ENCODE data around the gene TUBB3.
"Not testable (repeated sequence)": the region's sequence is repeated elsewhere in the genome, so short reads cannot be mapped to it uniquely, and the experiment has no call there.

Gene TUBB3

GRCh38 chr16:89909777-89910716, 13.1 kb upstream of the TUBB3 start:
- peaks cover 70% of the 10 kb centered on the region for H3K36me3 Mint-ChIP-seq
- peaks cover 25% of the 10 kb centered on the region for H3K4me1 Mint-ChIP-seq
- no peak overlapping the region for H3K27ac Mint-ChIP-seq
- no peaks in the 10 kb centered on the region for H3K9me3 Mint-ChIP-seq
- H3K4me3 Mint-ChIP-seq, result no peak overlapping the region
- peak; percentile 80 for ATAC-seq
- no peaks in the 10 kb centered on the region for H3K27me3 Mint-ChIP-seq

- Mint-ChIP-seq H3K27me3 (no peaks in the 10 kb centered on the region), H3K27ac (no peak overlapping the region), H3K4me1 (peaks cover 25% of the 10 kb centered on the region), H3K4me3 (no peak overlapping the region), H3K9me3 (no peaks in the 10 kb centered on the region), H3K36me3 (peaks cover 63% of the 10 kb centered on the region)
- ATAC-seq, result no peak
These were observed 12.3 kb upstream of the TUBB3 start for GRCh38 chr16:89910717-89911354.

GRCh38 chr16:89911375-89911774, 11.8 kb upstream of the TUBB3 start:
- H3K36me3 Mint-ChIP-seq, result peaks cover 57% of the 10 kb centered on the region
- no peaks in the 10 kb centered on the region for H3K27me3 Mint-ChIP-seq

DNA sequence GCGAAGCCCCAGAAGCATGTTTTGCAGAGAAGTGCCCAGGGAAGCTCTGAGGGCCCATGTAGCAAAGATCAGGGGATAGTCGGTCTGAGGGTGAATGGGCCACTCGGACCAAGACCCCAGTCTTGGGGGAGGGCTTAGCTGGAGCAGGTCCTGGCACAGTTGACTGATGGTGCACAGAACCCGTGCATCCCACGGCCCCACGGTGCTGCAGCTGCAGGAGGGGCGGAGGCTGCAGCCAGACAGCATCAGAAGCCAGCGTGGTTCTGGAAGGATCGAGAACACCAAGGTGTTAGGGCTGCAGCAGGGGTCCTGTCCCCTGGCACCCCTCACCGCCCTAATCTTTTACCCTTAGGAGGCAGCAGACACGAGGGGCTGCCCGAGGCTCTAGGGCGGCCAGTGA, 11.0 kb upstream of the TUBB3 start:
- Mint-ChIP-seq H3K36me3 (peaks cover 49% of the 10 kb centered on the region), H3K27me3 (no peaks in the 10 kb centered on the region), H3K4me3 (no peak overlapping the region), H3K27ac (no peak overlapping the region), H3K4me1 (peaks cover 25% of the 10 kb centered on the region), H3K9me3 (no peaks in the 10 kb centered on the region)
- no peak for ATAC-seq

More at GRCh38 chr16:89911375-89911774, 11.8 kb upstream of the TUBB3 start:
- H3K4me1 Mint-ChIP-seq, result peaks cover 25% of the 10 kb centered on the region
- no peak overlapping the region for H3K4me3 Mint-ChIP-seq
- no peak overlapping the region for H3K27ac Mint-ChIP-seq
- H3K9me3 Mint-ChIP-seq, result no peaks in the 10 kb centered on the region
- ATAC-seq, result no peak

DNA sequence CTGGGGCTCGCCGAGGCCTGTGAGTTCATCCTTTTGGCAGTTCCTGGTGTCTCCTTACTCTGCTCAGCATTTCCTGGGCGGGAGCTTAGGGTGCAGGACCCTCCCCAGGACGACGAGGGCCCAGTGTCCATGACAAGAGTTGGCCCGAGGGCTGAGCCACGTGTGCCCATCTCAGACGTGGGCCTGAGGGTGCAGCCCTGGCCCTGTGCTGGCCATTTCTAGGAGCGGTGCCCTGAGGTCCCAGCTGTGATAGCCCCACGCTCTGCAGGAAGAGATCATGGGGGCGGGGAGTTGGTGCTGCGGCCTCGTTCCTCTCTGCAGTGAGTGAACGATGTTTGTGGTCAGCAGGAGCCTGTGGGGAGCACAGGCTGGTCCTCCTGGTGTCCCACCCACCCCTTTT, 10.5 kb upstream of the TUBB3 start:
- peaks cover 49% of the 10 kb centered on the region for H3K36me3 Mint-ChIP-seq
- no peak overlapping the region for H3K27ac Mint-ChIP-seq
- no peaks in the 10 kb centered on the region for H3K9me3 Mint-ChIP-seq
- no peak overlapping the region for H3K4me3 Mint-ChIP-seq
- H3K4me1 Mint-ChIP-seq, result peaks cover 27% of the 10 kb centered on the region
- no peaks in the 10 kb centered on the region for H3K27me3 Mint-ChIP-seq
- ATAC-seq, result no peak

DNA sequence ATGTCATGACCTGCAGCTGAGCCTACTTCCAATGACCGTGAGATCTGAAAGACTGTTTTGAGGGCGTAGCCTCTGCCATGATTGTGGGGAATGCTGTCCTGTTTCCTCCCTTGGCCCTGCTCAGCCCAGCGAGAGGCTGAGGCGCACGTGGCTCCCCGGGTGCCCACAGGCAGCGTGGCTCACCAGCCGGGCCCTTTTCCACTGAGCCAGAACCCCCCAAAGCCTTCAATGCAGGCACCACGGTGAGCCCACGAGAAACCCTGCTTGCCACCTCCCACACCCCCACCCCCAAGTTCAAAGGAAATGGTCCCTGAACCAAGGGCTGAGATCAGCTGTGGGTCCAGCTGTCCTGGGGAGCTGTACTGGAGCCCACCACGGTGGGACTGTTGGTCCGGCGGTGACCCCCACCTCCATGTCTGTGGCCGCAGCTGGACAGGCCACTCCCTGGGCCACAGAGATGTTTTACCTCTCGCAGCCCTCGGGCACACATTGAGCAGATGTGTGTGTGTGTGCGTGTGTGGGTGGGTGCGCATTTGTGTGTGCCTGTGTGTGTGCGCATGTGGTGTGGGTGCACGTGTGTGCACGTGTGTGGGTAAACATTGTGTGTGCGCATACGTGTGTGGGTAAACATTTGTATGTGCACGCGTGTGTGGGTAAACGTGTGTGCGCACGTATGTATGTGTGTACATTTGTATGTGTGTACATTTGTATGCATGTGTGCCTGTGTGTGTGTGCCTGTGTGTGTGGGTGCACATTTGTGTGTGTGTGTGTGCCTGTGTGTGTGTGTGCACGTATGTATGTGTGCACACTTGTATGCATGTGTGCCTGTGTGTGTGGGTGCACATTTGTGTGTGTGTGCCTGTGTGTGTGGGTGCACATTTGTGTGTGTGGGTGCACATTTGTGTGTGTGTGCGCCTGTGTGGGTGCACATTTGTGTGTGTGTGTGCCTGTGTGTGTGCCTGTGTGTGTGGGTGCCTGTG, 9.4 kb upstream of the TUBB3 start:
- ATAC-seq, result no peak
- Mint-ChIP-seq H3K27ac (no peak overlapping the region), H3K4me3 (no peak overlapping the region), H3K27me3 (peaks cover 5% of the 10 kb centered on the region), H3K9me3 (no peaks in the 10 kb centered on the region), H3K36me3 (peaks cover 40% of the 10 kb centered on the region), H3K4me1 (peaks cover 33% of the 10 kb centered on the region)

GRCh38 chr16:89914642-89915285, 8.4 kb upstream of the TUBB3 start:
- H3K27ac Mint-ChIP-seq, H3K9me3 Mint-ChIP-seq, H3K4me3 Mint-ChIP-seq, ATAC-seq: not testable (repeated sequence)
- peaks cover 30% of the 10 kb centered on the region for H3K36me3 Mint-ChIP-seq
- H3K4me1 Mint-ChIP-seq, result peaks cover 29% of the 10 kb centered on the region
- peaks cover 16% of the 10 kb centered on the region for H3K27me3 Mint-ChIP-seq

GRCh38 chr16:89915303-89916232, 7.6 kb upstream of the TUBB3 start:
- Mint-ChIP-seq H3K27me3 (peaks cover 24% of the 10 kb centered on the region), H3K4me3 (no peak overlapping the region), H3K9me3 (no peaks in the 10 kb centered on the region), H3K27ac (no peak overlapping the region), H3K4me1 (peaks cover 25% of the 10 kb centered on the region), H3K36me3 (peaks cover 22% of the 10 kb centered on the region)
- no peak for ATAC-seq

DNA sequence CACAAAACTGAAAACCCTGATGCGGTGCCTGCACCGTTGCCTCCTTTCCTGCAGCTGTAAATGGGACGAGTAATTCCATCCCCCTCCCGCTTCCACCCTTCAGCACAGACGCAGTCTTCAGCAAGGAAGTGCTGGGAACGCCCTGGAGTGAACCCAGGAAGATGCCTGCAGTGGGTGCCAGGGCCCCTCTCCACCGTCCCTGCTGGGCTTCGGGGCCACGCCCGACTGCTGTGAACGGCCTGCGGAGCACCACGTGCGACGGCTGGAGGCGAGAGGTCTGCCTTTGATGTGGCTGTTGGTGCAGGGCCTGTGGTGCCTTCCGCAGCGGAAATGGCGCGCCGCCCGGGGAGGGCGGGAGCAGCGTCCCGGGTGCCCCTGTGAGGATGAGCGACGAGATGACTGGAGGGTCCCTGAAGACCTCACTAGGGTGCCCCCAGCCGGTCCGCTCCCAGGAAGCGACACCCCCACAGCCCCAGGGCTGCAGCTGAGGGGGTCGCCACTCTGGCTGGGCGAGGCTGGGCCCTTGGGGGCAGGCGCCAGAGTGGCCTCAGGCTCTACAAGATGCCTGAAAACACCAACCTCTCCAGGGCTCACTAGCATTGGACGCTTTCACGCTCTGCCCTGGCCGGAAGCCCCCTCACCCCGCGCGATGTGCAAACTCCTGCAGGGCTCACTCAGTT, 5.2 kb upstream of the TUBB3 start:
- H3K36me3 Mint-ChIP-seq, result peaks cover 6% of the 10 kb centered on the region
- H3K27me3 Mint-ChIP-seq, result peaks cover 47% of the 10 kb centered on the region
- ATAC-seq, result peak; percentile 89
- peak overlapping the region; percentile 61 for H3K4me3 Mint-ChIP-seq
- H3K4me1 Mint-ChIP-seq, result peaks cover 36% of the 10 kb centered on the region
- no peaks in the 10 kb centered on the region for H3K9me3 Mint-ChIP-seq
- H3K27ac Mint-ChIP-seq, result no peak overlapping the region

- Mint-ChIP-seq H3K27me3 (peaks cover 49% of the 10 kb centered on the region), H3K27ac (peak within 1 kb of the TSS; percentile 23), H3K9me3 (no peaks in the 10 kb centered on the region), H3K4me1 (peaks cover 37% of the 10 kb centered on the region), H3K36me3 (no peaks in the 10 kb centered on the region), H3K4me3 (peak within 1 kb of the TSS; percentile 61)
- peak; percentile 53 for ATAC-seq
These were observed 4.4 kb upstream of the TUBB3 start, which contains the start of gene MC1R for GRCh38 chr16:89918453-89919347. Gene MC1R (plus strand): TSS chr16:89918862. CDS start chr16:89919259, 397 bp downstream.

GRCh38 chr16:89919535-89920406, 3.4 kb upstream of the TUBB3 start:
- no peak overlapping the region for H3K27ac Mint-ChIP-seq
- no peak overlapping the region for H3K4me3 Mint-ChIP-seq
- H3K36me3 Mint-ChIP-seq, result no peaks in the 10 kb centered on the region
- ATAC-seq, result no peak
- H3K27me3 Mint-ChIP-seq, result peaks cover 59% of the 10 kb centered on the region
- H3K9me3 Mint-ChIP-seq, result no peaks in the 10 kb centered on the region
- H3K4me1 Mint-ChIP-seq, result peaks cover 41% of the 10 kb centered on the region

GRCh38 chr16:89920723-89921122, 2.4 kb upstream of the TUBB3 start:
- H3K27me3 Mint-ChIP-seq, result peaks cover 68% of the 10 kb centered on the region
- H3K27ac Mint-ChIP-seq, result no peak overlapping the region
- no peaks in the 10 kb centered on the region for H3K9me3 Mint-ChIP-seq
- H3K4me1 Mint-ChIP-seq, result peaks cover 41% of the 10 kb centered on the region
- no peak for ATAC-seq
- no peak overlapping the region for H3K4me3 Mint-ChIP-seq
- no peaks in the 10 kb centered on the region for H3K36me3 Mint-ChIP-seq
